Measurements from ENCODE around the gene ZNF700.
"Not testable (repeated sequence)": the region's sequence is repeated elsewhere in the genome, so short reads cannot be mapped to it uniquely, and the experiment has no call there.

Gene ZNF700

DNA sequence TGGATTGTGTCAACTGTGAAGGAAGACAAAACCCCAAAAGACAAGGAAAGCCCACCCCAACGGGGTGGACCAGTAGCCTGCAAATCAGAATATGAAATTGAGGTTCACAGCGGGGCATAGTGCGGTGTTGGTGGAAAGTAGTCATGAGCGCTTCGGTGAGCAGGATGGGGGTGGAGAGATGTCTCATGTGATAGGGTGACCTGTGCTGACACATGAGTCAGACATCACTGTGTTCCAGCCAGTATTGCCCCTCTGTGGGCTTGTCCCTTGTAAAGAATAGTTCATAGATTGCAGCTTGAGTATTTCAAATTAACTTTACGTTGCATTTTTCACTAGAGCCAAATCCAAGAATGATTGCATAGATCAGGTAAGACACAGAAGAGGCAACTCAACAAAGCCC, 30.1 kb upstream of the ZNF700 start:
- Histone ChIP-seq H3K4me2 (ENCODE audit: low read depth, low read length, poor library complexity, severe bottlenecking) (no peak overlapping the region), H3F3A (ENCODE audit: low read depth) (no peaks in the 10 kb centered on the region), H3K9ac (ENCODE audit: low read depth, low read length, poor library complexity, severe bottlenecking) (no peak overlapping the region), H3K9me3 (ENCODE audit: insufficient read depth, low read depth, low read length) (no peaks in the 10 kb centered on the region), H3K9me2 (replicated peaks; ENCODE audit: low read depth, low read length) (no peaks in the 10 kb centered on the region), H4K20me1 (ENCODE audit: insufficient read depth, low read length, poor library complexity, severe bottlenecking) (no peaks in the 10 kb centered on the region), H2AFZ (ENCODE audit: low read length) (no peak overlapping the region), H3K79me2 (ENCODE audit: insufficient read depth, low read length) (no peaks in the 10 kb centered on the region), H3K4me3 (ENCODE audit: low read length, poor library complexity, severe bottlenecking) (no peak overlapping the region), H3K27me3 (ENCODE audit: insufficient read depth, low read length, poor library complexity, severe bottlenecking) (no peaks in the 10 kb centered on the region), H3K36me3 (ENCODE audit: insufficient read depth, low read length) (no peaks in the 10 kb centered on the region), H3K4me1 (ENCODE audit: insufficient read depth, low read length, poor library complexity, severe bottlenecking) (no peaks in the 10 kb centered on the region)
- TF ChIP-seq, protein P1, sequence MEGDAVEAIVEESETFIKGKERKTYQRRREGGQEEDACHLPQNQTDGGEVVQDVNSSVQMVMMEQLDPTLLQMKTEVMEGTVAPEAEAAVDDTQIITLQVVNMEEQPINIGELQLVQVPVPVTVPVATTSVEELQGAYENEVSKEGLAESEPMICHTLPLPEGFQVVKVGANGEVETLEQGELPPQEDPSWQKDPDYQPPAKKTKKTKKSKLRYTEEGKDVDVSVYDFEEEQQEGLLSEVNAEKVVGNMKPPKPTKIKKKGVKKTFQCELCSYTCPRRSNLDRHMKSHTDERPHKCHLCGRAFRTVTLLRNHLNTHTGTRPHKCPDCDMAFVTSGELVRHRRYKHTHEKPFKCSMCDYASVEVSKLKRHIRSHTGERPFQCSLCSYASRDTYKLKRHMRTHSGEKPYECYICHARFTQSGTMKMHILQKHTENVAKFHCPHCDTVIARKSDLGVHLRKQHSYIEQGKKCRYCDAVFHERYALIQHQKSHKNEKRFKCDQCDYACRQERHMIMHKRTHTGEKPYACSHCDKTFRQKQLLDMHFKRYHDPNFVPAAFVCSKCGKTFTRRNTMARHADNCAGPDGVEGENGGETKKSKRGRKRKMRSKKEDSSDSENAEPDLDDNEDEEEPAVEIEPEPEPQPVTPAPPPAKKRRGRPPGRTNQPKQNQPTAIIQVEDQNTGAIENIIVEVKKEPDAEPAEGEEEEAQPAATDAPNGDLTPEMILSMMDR (conservative IDR thresholded peaks at IDR 0.05; ENCODE audit: low read length), result no peak
- no peak for TF ChIP-seq EZH2phosphoT487 (IDR thresholded peaks at IDR 0.05; ENCODE audit: borderline replicate concordance)

GRCh38 chr19:11902228-11902627, 22.7 kb upstream of the ZNF700 start:
- no peaks in the 10 kb centered on the region for H3F3A ChIP-seq (ENCODE audit: low read depth)
- no peak overlapping the region for H3K4me2 ChIP-seq (ENCODE audit: low read depth, low read length, poor library complexity, severe bottlenecking)
- no peak overlapping the region for H2AFZ ChIP-seq (ENCODE audit: low read length)
- no peaks in the 10 kb centered on the region for H3K79me2 ChIP-seq (ENCODE audit: insufficient read depth, low read length)
- H3K9me2 ChIP-seq (replicated peaks; ENCODE audit: low read depth, low read length), result no peaks in the 10 kb centered on the region
- no peaks in the 10 kb centered on the region for H3K4me1 ChIP-seq (ENCODE audit: insufficient read depth, low read length, poor library complexity, severe bottlenecking)
- peaks cover 23% of the 10 kb centered on the region; the same call in 1 of the 2 replicates for H3K9me3 ChIP-seq (ENCODE audit: insufficient read depth, low read depth, low read length)
- no peak overlapping the region for H3K9ac ChIP-seq (ENCODE audit: low read depth, low read length, poor library complexity, severe bottlenecking)
- TF ChIP-seq, protein P1 (conservative IDR thresholded peaks at IDR 0.05; ENCODE audit: low read length), result no peak
- no peak for TF ChIP-seq EZH2phosphoT487 (IDR thresholded peaks at IDR 0.05; ENCODE audit: borderline replicate concordance)
- no peaks in the 10 kb centered on the region for H3K27me3 ChIP-seq (ENCODE audit: insufficient read depth, low read length, poor library complexity, severe bottlenecking)
- peaks cover 24% of the 10 kb centered on the region; the same call in 1 of the 2 replicates for H3K36me3 ChIP-seq (ENCODE audit: insufficient read depth, low read length)
- no peak overlapping the region for H3K4me3 ChIP-seq (ENCODE audit: low read length, poor library complexity, severe bottlenecking)
- no peaks in the 10 kb centered on the region for H4K20me1 ChIP-seq (ENCODE audit: insufficient read depth, low read length, poor library complexity, severe bottlenecking)

DNA sequence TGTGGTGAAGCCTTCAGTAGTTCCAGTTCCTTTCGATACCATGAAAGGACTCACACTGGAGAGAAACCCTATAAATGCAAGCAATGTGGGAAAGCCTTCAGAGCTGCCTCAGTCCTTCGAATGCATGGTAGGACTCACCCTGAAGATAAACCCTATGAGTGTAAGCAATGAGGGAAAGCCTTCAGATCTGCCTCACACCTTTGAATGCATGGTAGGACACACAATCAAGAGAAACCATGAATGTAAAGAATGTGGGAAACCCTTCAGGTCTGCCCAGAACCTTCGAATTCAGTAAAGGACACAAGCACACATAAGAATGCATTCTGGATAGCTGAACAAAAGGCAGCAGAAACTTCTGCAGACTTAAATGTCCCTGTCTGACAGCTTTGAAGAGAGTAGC, 19.0 kb upstream of the ZNF700 start:
- Histone ChIP-seq H3K4me2 (ENCODE audit: low read depth, low read length, poor library complexity, severe bottlenecking) (no peak overlapping the region), H3F3A (ENCODE audit: low read depth) (no peaks in the 10 kb centered on the region), H3K79me2 (ENCODE audit: insufficient read depth, low read length) (no peaks in the 10 kb centered on the region), H3K27me3 (ENCODE audit: insufficient read depth, low read length, poor library complexity, severe bottlenecking) (no peaks in the 10 kb centered on the region), H3K9ac (ENCODE audit: low read depth, low read length, poor library complexity, severe bottlenecking) (no peak overlapping the region), H4K20me1 (ENCODE audit: insufficient read depth, low read length, poor library complexity, severe bottlenecking) (no peaks in the 10 kb centered on the region), H3K9me3 (ENCODE audit: insufficient read depth, low read depth, low read length) (peaks cover 23% of the 10 kb centered on the region; the same call in 1 of the 2 replicates), H3K4me3 (ENCODE audit: low read length, poor library complexity, severe bottlenecking) (no peak overlapping the region), H3K36me3 (ENCODE audit: insufficient read depth, low read length) (peaks cover 24% of the 10 kb centered on the region; the same call in 1 of the 2 replicates), H3K9me2 (replicated peaks; ENCODE audit: low read depth, low read length) (no peaks in the 10 kb centered on the region), H2AFZ (ENCODE audit: low read length) (no peak overlapping the region), H3K4me1 (ENCODE audit: insufficient read depth, low read length, poor library complexity, severe bottlenecking) (no peaks in the 10 kb centered on the region)
- TF ChIP-seq, protein P1 (conservative IDR thresholded peaks at IDR 0.05; ENCODE audit: low read length), result no peak
- no peak for TF ChIP-seq EZH2phosphoT487 (IDR thresholded peaks at IDR 0.05; ENCODE audit: borderline replicate concordance)

GRCh38 chr19:11911937-11912336, 13.0 kb upstream of the ZNF700 start:
- H3K4me1 ChIP-seq (ENCODE audit: insufficient read depth, low read length, poor library complexity, severe bottlenecking); H3K4me2 ChIP-seq (ENCODE audit: low read depth, low read length, poor library complexity, severe bottlenecking); H3K9me2 ChIP-seq (replicated peaks; ENCODE audit: low read depth, low read length); H3K4me3 ChIP-seq (ENCODE audit: low read length, poor library complexity, severe bottlenecking); H3K79me2 ChIP-seq (ENCODE audit: insufficient read depth, low read length); H3K36me3 ChIP-seq (ENCODE audit: insufficient read depth, low read length); H3K27me3 ChIP-seq (ENCODE audit: insufficient read depth, low read length, poor library complexity, severe bottlenecking); H3F3A ChIP-seq (ENCODE audit: low read depth); H3K9me3 ChIP-seq (ENCODE audit: insufficient read depth, low read depth, low read length); H4K20me1 ChIP-seq (ENCODE audit: insufficient read depth, low read length, poor library complexity, severe bottlenecking); H3K9ac ChIP-seq (ENCODE audit: low read depth, low read length, poor library complexity, severe bottlenecking); H2AFZ ChIP-seq (ENCODE audit: low read length): not testable (repeated sequence)

DNA sequence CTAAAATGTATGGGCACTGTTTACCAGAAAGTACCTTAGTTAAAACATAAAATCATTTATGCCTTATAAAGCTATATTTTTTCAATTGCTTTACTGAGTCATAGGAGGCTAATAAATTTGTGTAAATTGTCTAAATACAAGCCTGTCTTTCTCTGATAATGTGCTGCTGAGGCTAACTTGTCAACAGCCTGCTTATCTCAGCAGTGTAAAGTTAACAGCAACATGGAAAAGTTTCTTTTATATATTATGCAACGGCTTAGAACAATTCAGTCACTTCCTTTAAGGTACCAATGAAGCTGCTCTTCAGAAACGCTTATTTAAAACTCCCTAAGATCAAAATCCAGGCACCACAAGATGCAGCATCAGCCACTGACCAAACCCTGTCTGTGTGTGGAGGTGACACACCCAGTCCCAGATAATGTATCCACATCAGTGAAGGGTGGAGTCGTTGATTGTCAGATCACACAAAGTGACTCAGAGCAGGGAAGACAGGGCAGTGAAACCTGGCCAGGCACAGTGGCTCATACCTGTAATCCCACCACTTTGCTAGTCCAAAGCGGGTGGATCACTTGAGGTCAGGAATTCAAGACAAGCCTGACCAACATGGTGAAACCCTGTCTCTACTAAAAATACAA, 10.4 kb upstream of the ZNF700 start:
- not testable (repeated sequence) for H3K27me3 ChIP-seq (ENCODE audit: insufficient read depth, low read length, poor library complexity, severe bottlenecking); H3K4me1 ChIP-seq (ENCODE audit: insufficient read depth, low read length, poor library complexity, severe bottlenecking); H3K9me2 ChIP-seq (replicated peaks; ENCODE audit: low read depth, low read length); H3K9ac ChIP-seq (ENCODE audit: low read depth, low read length, poor library complexity, severe bottlenecking); H3K79me2 ChIP-seq (ENCODE audit: insufficient read depth, low read length); H3F3A ChIP-seq (ENCODE audit: low read depth); H3K9me3 ChIP-seq (ENCODE audit: insufficient read depth, low read depth, low read length); H4K20me1 ChIP-seq (ENCODE audit: insufficient read depth, low read length, poor library complexity, severe bottlenecking); H3K4me2 ChIP-seq (ENCODE audit: low read depth, low read length, poor library complexity, severe bottlenecking); H2AFZ ChIP-seq (ENCODE audit: low read length); H3K4me3 ChIP-seq (ENCODE audit: low read length, poor library complexity, severe bottlenecking); H3K36me3 ChIP-seq (ENCODE audit: insufficient read depth, low read length)
